CD8-positive, alpha-beta memory T cell (primary cell): ENCODE data around the gene GRK3. TPM values are rescaled to one million over a fixed set of nuclear protein-coding genes. Genes with fewer than 3 reads are reported as not detected.

Experiments used
- CTCF ChIA-PET: fragments of 350-600 bp; sonication (Branson Sonifier 250); formaldehyde crosslinking; loops from one replicate; lab custom pipeline; 2021; ENCODE audit warnings: antibody characterized with exemption; lab: Charles Lee
- POLR2A ChIA-PET: fragments of 350-600 bp; sonication (Branson Sonifier 250); formaldehyde crosslinking; loops from one replicate; lab custom pipeline; 2021; ENCODE audit warnings: antibody characterized with exemption; lab: Charles Lee
- DNase-seq, 5 donors: peaks; one replicate each; pipeline versions ENCODE4 v3.0.0 to v3.0.0-alpha.2; 2020 to 2022; ENCODE audit warnings: mixed read lengths in 1 of 5
- H3K27ac ChIP-seq: one replicate; pipeline ENCODE4 v1.7.0; 2013; ENCODE audit warnings: low read depth, mild to moderate bottlenecking, low read length, moderate library complexity
- H3K27me3 ChIP-seq: 2 replicates; pipeline ENCODE4 v1.7.0; 2013; ENCODE audit warnings: low read length, mild to moderate bottlenecking; ENCODE audit not compliant: insufficient read depth, poor library complexity, severe bottlenecking
- H3K36me3 ChIP-seq: 2 replicates; pipeline ENCODE4 v1.7.0; 2013; ENCODE audit warnings: mild to moderate bottlenecking, low read length, moderate library complexity; ENCODE audit not compliant: insufficient read depth
- H3K4me1 ChIP-seq: 2 replicates; pipeline ENCODE4 v1.7.0; 2013; ENCODE audit warnings: mild to moderate bottlenecking, low read length, moderate library complexity; ENCODE audit not compliant: insufficient read depth
- H3K4me3 ChIP-seq: 2 replicates; pipeline ENCODE4 v1.7.0; 2013; ENCODE audit warnings: mild to moderate bottlenecking, low read length
- H3K9me3 ChIP-seq: 2 replicates; pipeline ENCODE4 v1.7.0; 2013; ENCODE audit warnings: mild to moderate bottlenecking, low read length
- H3K27ac Mint-ChIP-seq, 8 donors: one replicate each; pipeline ENCODE4 v1.8.0; 2020 to 2021; ENCODE audit warnings: mixed read lengths in 8 of 8, mild to moderate bottlenecking in 6 of 8, inconsistent platforms in 3 of 8, moderate library complexity in 3 of 8
- H3K27me3 Mint-ChIP-seq, 2 donors: one replicate each; pipeline ENCODE4 v1.8.0; 2020 to 2021; ENCODE audit warnings: mixed read lengths in 2 of 2, mild to moderate bottlenecking in 1 of 2, moderate library complexity in 1 of 2
- H3K36me3 Mint-ChIP-seq, 3 donors: one replicate each; pipeline ENCODE4 v1.8.0; 2020 to 2021; ENCODE audit warnings: mixed read lengths in 3 of 3, inconsistent platforms in 1 of 3, mild to moderate bottlenecking in 1 of 3
- H3K4me1 Mint-ChIP-seq, 3 donors: one replicate each; pipeline ENCODE4 v1.8.0; 2020 to 2021; ENCODE audit warnings: mixed read lengths in 3 of 3, inconsistent platforms in 1 of 3, mild to moderate bottlenecking in 1 of 3
- H3K4me3 Mint-ChIP-seq, 7 donors: one replicate each; pipeline ENCODE4 v1.8.0; 2020 to 2021; ENCODE audit warnings: mixed read lengths in 7 of 7, mild to moderate bottlenecking in 6 of 7, moderate library complexity in 4 of 7, inconsistent platforms in 2 of 7
- H3K9me3 Mint-ChIP-seq, 5 donors: one replicate each; pipeline ENCODE4 v1.8.0; 2020 to 2022; ENCODE audit warnings: mixed read lengths in 5 of 5, mild to moderate bottlenecking in 3 of 5, moderate library complexity in 2 of 5, inconsistent platforms in 1 of 5
- polyA plus RNA-seq: library from polyadenylated mRNA; unstranded; fragments of 300-500 nt; fragmentation: Illumina TruSeq; gene quantifications from one replicate; pipeline ENCODE4 v1.2.3, GENCODE V29; 2021
- total RNA-seq, 2 experiments: library from RNA; stranded (reverse); gene quantifications; one replicate each; pipeline ENCODE4 v1.2.3, GENCODE V29; 2021

Gene GRK3
- total and polyA plus RNA-seq, 3 experiments from 2014 or later, result 0.26 to 9.4 (median 8.3) TPM

DNA sequence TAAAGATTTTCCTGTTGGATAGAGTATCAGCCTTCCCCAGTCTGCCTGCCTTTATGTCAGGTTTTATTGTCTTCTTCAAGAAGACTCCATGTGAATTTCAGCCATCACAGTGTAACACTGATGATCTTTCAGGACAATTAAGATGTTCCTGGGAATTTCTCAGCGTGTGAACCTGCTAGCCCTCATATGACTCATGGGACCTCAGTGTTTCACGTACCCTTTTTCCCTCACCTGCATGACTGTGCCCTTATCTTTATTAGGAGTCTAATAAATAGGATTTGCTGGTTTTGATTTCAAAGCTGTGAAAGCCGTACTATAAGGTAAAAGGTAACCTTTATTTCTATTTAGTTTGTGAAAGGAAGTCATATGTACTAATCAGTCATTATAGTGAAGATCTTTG, 95.9 kb downstream of the GRK3 start:
- Mint-ChIP-seq H3K36me3 (no peaks in the 10 kb centered on the region), H3K4me1 (no peaks in the 10 kb centered on the region), H3K9me3 (no peaks in the 10 kb centered on the region), H3K27me3 (peaks cover 0 to 6% of the 10 kb centered on the region in 2 donors), H3K27ac (no peak overlapping the region), H3K4me3 (no peak overlapping the region)
- Histone ChIP-seq H3K4me3 (no peak overlapping the region), H3K27ac (no peak overlapping the region), H3K9me3 (no peaks in the 10 kb centered on the region), H3K36me3 (no peaks in the 10 kb centered on the region), H3K27me3 (no peaks in the 10 kb centered on the region), H3K4me1 (no peaks in the 10 kb centered on the region)
- ChIA-PET POLR2A (no interaction called here), CTCF (no interaction called here)
- DNase-seq, result no peak

DNA sequence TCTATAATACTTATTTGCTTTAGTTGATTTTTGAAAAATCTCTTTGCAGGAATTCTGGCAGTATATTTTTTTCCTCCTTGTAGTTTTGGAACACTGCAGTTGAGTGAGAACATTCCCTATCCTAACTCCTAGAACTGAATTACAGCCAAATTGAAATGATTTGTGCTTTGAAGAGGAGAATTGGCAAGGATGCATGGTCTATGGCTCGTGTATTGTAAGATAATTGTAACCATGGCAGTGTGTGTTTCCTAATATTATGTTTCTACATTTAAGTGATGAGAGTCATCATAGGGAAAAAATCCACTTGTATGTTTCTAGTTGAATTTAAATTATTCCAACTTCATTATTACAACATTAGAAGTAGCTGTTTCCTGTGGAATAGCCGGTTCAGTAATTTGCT, 96.6 kb downstream of the GRK3 start:
- H3K4me1 Mint-ChIP-seq, result no peaks in the 10 kb centered on the region
- H3K27me3 Mint-ChIP-seq, result peaks cover 0 to 6% of the 10 kb centered on the region in 2 donors
- POLR2A ChIA-PET, result no interaction called here

DNA sequence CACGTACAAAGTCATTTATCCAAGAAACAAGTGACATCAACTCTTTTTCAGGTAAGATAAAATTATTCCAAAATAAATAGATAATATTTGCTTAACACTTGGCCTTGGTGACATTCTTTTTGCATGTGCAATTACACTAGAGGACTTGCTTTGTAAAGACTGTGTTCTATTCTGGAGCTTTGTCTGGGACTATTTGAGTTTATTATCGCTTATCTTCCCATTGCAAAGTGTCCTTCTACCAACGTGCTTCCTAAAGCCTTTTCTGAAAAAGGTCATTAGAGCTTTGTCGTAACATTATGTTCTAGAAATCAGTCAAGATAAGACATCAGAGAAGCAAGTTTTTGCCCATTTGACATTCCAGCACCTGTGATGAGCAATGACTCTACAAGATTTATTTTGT, 99.2 kb downstream of the GRK3 start:
- Histone ChIP-seq H3K27me3 (no peaks in the 10 kb centered on the region), H3K4me3 (no peak overlapping the region), H3K4me1 (no peaks in the 10 kb centered on the region), H3K27ac (no peak overlapping the region), H3K9me3 (no peaks in the 10 kb centered on the region), H3K36me3 (no peaks in the 10 kb centered on the region)
- H3K27me3 Mint-ChIP-seq, result peaks cover 0 to 6% of the 10 kb centered on the region in 2 donors
- H3K4me3 Mint-ChIP-seq, result no peak overlapping the region
- ChIA-PET CTCF (no interaction called here), POLR2A (no interaction called here)
- no peak overlapping the region for H3K27ac Mint-ChIP-seq
- H3K4me1 Mint-ChIP-seq, result no peaks in the 10 kb centered on the region
- H3K36me3 Mint-ChIP-seq, result no peaks in the 10 kb centered on the region
- no peak for DNase-seq
- no peaks in the 10 kb centered on the region for H3K9me3 Mint-ChIP-seq

More for the DNA sequence above, 96.6 kb downstream of the GRK3 start:
- Mint-ChIP-seq H3K36me3 (no peaks in the 10 kb centered on the region), H3K27ac (no peak overlapping the region), H3K9me3 (no peaks in the 10 kb centered on the region), H3K4me3 (no peak overlapping the region)
- no peak overlapping the region for H3K4me3 ChIP-seq
- H3K36me3 ChIP-seq, result no peaks in the 10 kb centered on the region
- DNase-seq, result no peak
- H3K27ac ChIP-seq, result no peak overlapping the region
- H3K4me1 ChIP-seq, result no peaks in the 10 kb centered on the region
- no peaks in the 10 kb centered on the region for H3K9me3 ChIP-seq
- H3K27me3 ChIP-seq, result no peaks in the 10 kb centered on the region
- CTCF ChIA-PET, result no interaction called here

DNA sequence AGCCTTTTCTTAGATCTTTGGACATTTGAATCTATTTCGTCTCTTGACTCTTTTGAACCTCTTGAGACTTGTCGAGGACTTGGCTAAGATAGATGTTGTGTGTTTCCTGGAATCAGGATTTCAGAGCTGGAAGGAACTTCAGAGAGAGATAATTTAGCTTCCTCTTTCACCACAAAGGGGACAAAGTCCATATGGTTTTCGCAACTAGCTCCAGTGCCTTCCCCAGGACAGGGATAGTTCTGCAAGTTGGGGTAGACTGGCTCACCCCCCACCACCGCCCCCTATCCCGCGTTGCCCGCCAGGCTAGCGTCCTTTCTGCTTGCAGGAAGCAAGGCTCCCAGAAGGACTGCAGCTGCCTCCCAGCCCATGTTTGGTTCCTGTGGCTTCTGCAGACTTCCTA, 101.8 kb downstream of the GRK3 start:
- no peak overlapping the region for H3K27ac Mint-ChIP-seq
- Histone ChIP-seq H3K4me3 (no peak overlapping the region), H3K36me3 (no peaks in the 10 kb centered on the region), H3K4me1 (no peaks in the 10 kb centered on the region), H3K27ac (no peak overlapping the region), H3K9me3 (no peaks in the 10 kb centered on the region), H3K27me3 (no peaks in the 10 kb centered on the region)
- CTCF ChIA-PET, result no interaction called here
- no peak for DNase-seq
- no peaks in the 10 kb centered on the region for H3K36me3 Mint-ChIP-seq
- no peaks in the 10 kb centered on the region for H3K9me3 Mint-ChIP-seq
- peaks cover 0 to 5% of the 10 kb centered on the region in 2 donors for H3K27me3 Mint-ChIP-seq
- POLR2A ChIA-PET, result no interaction called here
- no peak overlapping the region for H3K4me3 Mint-ChIP-seq
- H3K4me1 Mint-ChIP-seq, result no peaks in the 10 kb centered on the region

DNA sequence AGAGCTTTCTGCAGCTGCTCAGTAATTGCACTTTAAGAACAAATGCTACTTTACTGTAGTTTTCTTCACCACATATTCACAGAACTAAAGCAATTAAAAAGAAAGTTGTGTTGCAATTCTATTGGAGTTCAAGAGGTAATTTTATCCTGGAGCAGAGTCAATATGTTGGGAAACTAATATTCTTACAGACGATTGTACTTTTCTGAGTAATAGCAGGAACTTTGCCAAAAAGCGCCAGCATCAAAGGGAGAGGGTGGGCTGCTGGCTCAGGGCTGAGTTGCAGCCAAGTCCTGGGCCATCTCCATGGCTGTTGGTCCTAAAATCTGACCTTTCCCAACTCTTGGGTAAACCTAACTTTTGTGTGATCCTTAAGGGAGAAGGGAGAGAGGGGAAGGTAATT, 104.0 kb downstream of the GRK3 start:
- CTCF ChIA-PET, result no interaction called here
- POLR2A ChIA-PET, result no interaction called here
- Mint-ChIP-seq H3K27ac (peak overlapping the region in 1 of 8 donors; percentile 11), H3K27me3 (no peaks in the 10 kb centered on the region), H3K4me3 (no peak overlapping the region), H3K9me3 (no peaks in the 10 kb centered on the region), H3K36me3 (no peaks in the 10 kb centered on the region), H3K4me1 (no peaks in the 10 kb centered on the region)
- no peaks in the 10 kb centered on the region for H3K4me1 ChIP-seq
- H3K4me3 ChIP-seq, result no peak overlapping the region
- H3K9me3 ChIP-seq, result no peaks in the 10 kb centered on the region
- H3K27me3 ChIP-seq, result no peaks in the 10 kb centered on the region
- no peak for DNase-seq
- H3K27ac ChIP-seq, result no peak overlapping the region
- no peaks in the 10 kb centered on the region for H3K36me3 ChIP-seq

DNA sequence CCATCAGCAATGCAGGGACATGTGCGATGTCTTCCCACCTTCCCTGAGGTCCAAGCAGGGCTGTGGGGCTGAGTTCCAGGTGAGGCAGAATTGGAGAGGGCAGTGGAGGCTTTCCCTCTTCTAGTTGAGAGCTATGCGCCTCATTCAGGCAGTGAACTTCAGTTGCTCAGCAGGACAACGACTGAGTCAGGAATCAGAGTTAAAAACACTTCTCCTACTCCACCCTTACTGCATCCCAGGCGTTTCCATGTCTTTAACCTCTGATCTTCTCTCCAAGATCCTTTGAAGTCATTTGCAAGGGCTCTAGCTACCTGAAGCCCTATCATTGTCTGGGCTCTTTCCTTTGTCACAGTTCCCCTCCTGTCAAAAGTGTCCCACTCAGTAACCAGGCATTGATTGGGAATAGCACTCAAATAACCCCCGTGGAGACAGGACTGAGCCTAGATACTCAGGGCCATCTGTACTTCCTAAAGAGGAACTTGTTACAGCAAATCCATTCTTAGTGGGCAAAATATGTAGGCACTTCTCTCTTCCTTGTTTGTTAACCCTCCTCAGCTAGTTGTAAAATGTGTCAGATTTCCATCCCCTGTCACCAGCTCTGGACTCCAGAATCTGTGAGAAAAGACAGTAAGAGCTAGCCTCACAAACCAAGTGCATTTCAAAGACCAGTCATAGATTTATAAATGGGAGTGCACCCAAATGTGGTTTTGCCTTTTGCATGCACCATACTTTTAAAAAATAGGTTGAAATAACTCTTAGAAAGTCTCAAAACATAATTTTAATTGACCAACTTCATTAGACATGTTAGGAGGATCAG, 105.0 kb downstream of the GRK3 start:
- Mint-ChIP-seq H3K4me3 (no peak overlapping the region), H3K4me1 (no peaks in the 10 kb centered on the region), H3K27me3 (no peaks in the 10 kb centered on the region), H3K27ac (no peak overlapping the region), H3K36me3 (no peaks in the 10 kb centered on the region), H3K9me3 (no peaks in the 10 kb centered on the region)
- no peaks in the 10 kb centered on the region for H3K36me3 ChIP-seq
- POLR2A ChIA-PET, result no interaction called here
- H3K27me3 ChIP-seq, result no peaks in the 10 kb centered on the region
- DNase-seq, result no peak
- H3K4me1 ChIP-seq, result no peaks in the 10 kb centered on the region
- no peak overlapping the region for H3K4me3 ChIP-seq
- CTCF ChIA-PET, result no interaction called here
- no peaks in the 10 kb centered on the region for H3K9me3 ChIP-seq
- no peak overlapping the region for H3K27ac ChIP-seq

DNA sequence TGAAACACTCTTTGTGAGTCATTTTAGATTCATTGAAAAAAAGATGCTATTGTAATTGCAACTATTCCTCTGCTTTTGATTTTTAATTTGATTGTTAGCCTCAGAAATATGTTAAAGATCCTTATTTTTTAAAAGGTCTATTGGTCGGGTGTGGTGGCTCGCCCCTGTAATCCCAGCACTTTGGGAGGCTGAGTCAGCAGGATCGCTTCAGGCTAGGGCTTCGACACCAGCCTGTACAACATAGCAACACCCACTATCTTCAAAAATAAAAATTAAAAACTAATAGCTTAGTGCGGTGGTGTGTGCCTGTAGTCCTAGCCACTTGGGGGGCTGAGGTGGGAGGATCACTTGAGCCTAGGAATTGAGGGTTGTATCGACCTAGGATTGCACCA, 105.6 kb downstream of the GRK3 start:
- CTCF ChIA-PET, result no interaction called here
- POLR2A ChIA-PET, result no interaction called here

DNA sequence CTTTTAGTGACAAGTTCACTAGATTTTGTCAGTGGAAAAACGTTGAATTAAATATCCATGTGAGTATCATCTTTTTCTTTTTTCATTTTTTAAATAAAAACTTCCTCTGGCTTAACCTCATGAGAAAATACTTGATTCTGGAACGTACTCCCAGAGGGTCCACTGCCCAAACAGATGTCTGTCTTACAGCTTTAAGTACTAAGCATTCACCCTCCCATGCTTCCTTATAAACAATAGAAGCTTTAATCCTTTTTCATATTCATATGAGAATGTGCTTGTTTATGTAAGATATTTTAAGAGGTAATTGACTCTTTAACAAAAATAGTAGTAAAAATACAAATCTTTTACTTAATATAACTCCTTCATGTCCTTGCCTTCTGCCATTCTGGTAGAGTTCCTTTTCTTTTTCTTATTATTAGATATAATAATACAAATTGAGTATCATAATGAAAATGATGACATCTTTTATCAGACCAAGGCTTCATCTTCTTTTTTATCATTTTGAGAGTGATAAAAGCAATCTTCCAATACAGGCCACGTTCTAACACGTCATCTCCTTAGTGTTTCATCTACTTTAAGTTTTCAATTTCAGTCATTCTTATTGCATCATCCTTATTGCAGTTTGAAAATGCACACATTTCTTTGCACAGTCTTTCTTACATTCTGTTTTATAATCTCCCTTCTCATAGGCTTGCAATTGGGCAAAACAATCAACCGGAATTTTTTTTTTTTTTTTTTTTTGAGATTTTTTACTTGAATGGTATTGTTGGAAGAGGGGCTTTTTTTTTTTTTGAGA, 108.0 kb downstream of the GRK3 start:
- Mint-ChIP-seq H3K4me1 (no peaks in the 10 kb centered on the region), H3K27me3 (peaks cover 0 to 2% of the 10 kb centered on the region in 2 donors), H3K36me3 (no peaks in the 10 kb centered on the region), H3K9me3 (no peaks in the 10 kb centered on the region), H3K27ac (no peak overlapping the region), H3K4me3 (no peak overlapping the region)
- Histone ChIP-seq H3K4me1 (no peaks in the 10 kb centered on the region), H3K36me3 (no peaks in the 10 kb centered on the region), H3K4me3 (no peak overlapping the region), H3K27me3 (no peaks in the 10 kb centered on the region), H3K9me3 (no peaks in the 10 kb centered on the region), H3K27ac (no peak overlapping the region)
- ChIA-PET CTCF (no interaction called here), POLR2A (no interaction called here)
- DNase-seq, result no peak

More for the DNA sequence above, 105.6 kb downstream of the GRK3 start:
- Mint-ChIP-seq H3K4me3 (no peak overlapping the region), H3K4me1 (no peaks in the 10 kb centered on the region), H3K36me3 (no peaks in the 10 kb centered on the region), H3K27me3 (peaks cover 0 to under 1% of the 10 kb centered on the region in 2 donors), H3K9me3 (no peaks in the 10 kb centered on the region), H3K27ac (no peak overlapping the region)
- no peak for DNase-seq
- Histone ChIP-seq H3K4me3 (no peak overlapping the region), H3K9me3 (no peaks in the 10 kb centered on the region), H3K36me3 (no peaks in the 10 kb centered on the region), H3K27me3 (no peaks in the 10 kb centered on the region), H3K27ac (no peak overlapping the region), H3K4me1 (no peaks in the 10 kb centered on the region)
